GM23248 (cell line): Measurements from ENCODE around the gene SDR39U1. TPM values are rescaled to one million over a fixed set of nuclear protein-coding genes. Genes with fewer than 3 reads are reported as not detected.

ENCODE experiments used
- DNase-seq: peaks from one replicate; pipeline ENCODE4 v3.0.0-alpha.2; 2015
- H2AFZ ChIP-seq: fragments of 200-600 bp; sonication (generic); 2 replicates; pipeline ENCODE4 v1.6.1; 2016; ENCODE audit warnings: antibody characterized with exemption
- H3F3A ChIP-seq: fragments of 200-600 bp; sonication (generic); 2 replicates; pipeline ENCODE4 v1.6.1; 2016; ENCODE audit warnings: mild to moderate bottlenecking, antibody characterized with exemption, mixed run types; ENCODE audit not compliant: insufficient read depth
- H3K27ac ChIP-seq: fragments of 200-600 bp; sonication (generic); 2 replicates; pipeline ENCODE4 v1.5.1; 2016; ENCODE audit warnings: mild to moderate bottlenecking
- H3K27me3 ChIP-seq: fragments of 200-600 bp; sonication (generic); replicated peaks from 2 replicates; pipeline ENCODE4 v1.6.1; 2016; ENCODE audit warnings: mild to moderate bottlenecking; ENCODE audit not compliant: insufficient read depth
- H3K36me3 ChIP-seq: fragments of 200-600 bp; sonication (generic); 2 replicates; pipeline ENCODE4 v1.6.1; 2016; ENCODE audit warnings: low read depth, mild to moderate bottlenecking
- H3K4me1 ChIP-seq: fragments of 200-600 bp; sonication (generic); 2 replicates; pipeline ENCODE4 v1.6.1; 2016; ENCODE audit warnings: mild to moderate bottlenecking; ENCODE audit not compliant: insufficient read depth
- H3K4me2 ChIP-seq: fragments of 200-600 bp; sonication (generic); one replicate; pipeline ENCODE4 v1.6.1; 2016; ENCODE audit warnings: mild to moderate bottlenecking; ENCODE audit not compliant: unreplicated experiment
- H3K4me3 ChIP-seq: fragments of 200-600 bp; sonication (generic); 2 replicates; pipeline ENCODE4 v1.5.1; 2016; ENCODE audit warnings: mild to moderate bottlenecking
- H3K79me2 ChIP-seq: fragments of 200-600 bp; sonication (generic); 2 replicates; pipeline ENCODE4 v1.6.1; 2016; ENCODE audit warnings: mild to moderate bottlenecking; ENCODE audit not compliant: insufficient read depth
- H3K9ac ChIP-seq: fragments of 200-600 bp; sonication (generic); 2 replicates; pipeline ENCODE4 v1.6.1; 2016; ENCODE audit warnings: mild to moderate bottlenecking
- H3K9me2 ChIP-seq: fragments of 200-600 bp; sonication (generic); 2 replicates; pipeline ENCODE4 v1.6.1; 2016; ENCODE audit warnings: mixed run types, mild to moderate bottlenecking, moderate library complexity; ENCODE audit not compliant: insufficient read depth
- H3K9me3 ChIP-seq: fragments of 200-600 bp; sonication (generic); one replicate; pipeline ENCODE4 v1.6.1; 2017; ENCODE audit warnings: low read depth
- H4K20me1 ChIP-seq: fragments of 200-600 bp; sonication (generic); 2 replicates; pipeline ENCODE4 v1.6.0; 2016; ENCODE audit not compliant: insufficient read depth
- EZH2 ChIP-seq: fragments of 200-600 bp; sonication (generic); IDR thresholded peaks from 2 replicates; pipeline ENCODE4 v1.6.1; 2018; ENCODE audit warnings: antibody characterized with exemption, mild to moderate bottlenecking; ENCODE audit not compliant: insufficient read depth, poor library complexity, severe bottlenecking
- EZH2phosphoT487 ChIP-seq: fragments of 200-600 bp; sonication (generic); IDR thresholded peaks from 2 replicates; pipeline ENCODE4 v1.6.1; 2018; ENCODE audit warnings: antibody characterized with exemption, moderate library complexity, mild to moderate bottlenecking, low read depth; ENCODE audit not compliant: insufficient read depth
- WGBS, 2 experiments: methylation state at CpG; one replicate each; pipeline ENCODE4 v1.1.6; 2015 to 2017; ENCODE audit warnings: low lambda C conversion rate in 2 of 2, low coverage in 1 of 2; ENCODE audit errors: missing lambda C conversion rate in 2 of 2; 5-methylcytosine and 5-hydroxymethylcytosine counted together
- in situ Hi-C: fragments of 300-500 bp; cut with MboI; formaldehyde crosslinking; loops from 2 replicates; pipeline ENCODE4 v1.15.0; 2020
- polyA plus RNA-seq: library from polyadenylated mRNA; unstranded; fragments of >200 nt; fragmentation: Nextera tagmentation; extraction: Ambion mirVana; gene quantifications from 2 replicates; pipeline ENCODE4 v1.2.1, GENCODE V29; 2016
- total RNA-seq: library from RNA; depleted of rRNA; stranded (reverse); fragments of >200 nt; shearing (Covaris generic); gene quantifications from 2 replicates; pipeline ENCODE4 v1.2.3, GENCODE V29; 2014

Gene SDR39U1
- total and polyA plus RNA-seq, 2 experiments from 2014 or later: 7.7 to 44.7 TPM

DNA sequence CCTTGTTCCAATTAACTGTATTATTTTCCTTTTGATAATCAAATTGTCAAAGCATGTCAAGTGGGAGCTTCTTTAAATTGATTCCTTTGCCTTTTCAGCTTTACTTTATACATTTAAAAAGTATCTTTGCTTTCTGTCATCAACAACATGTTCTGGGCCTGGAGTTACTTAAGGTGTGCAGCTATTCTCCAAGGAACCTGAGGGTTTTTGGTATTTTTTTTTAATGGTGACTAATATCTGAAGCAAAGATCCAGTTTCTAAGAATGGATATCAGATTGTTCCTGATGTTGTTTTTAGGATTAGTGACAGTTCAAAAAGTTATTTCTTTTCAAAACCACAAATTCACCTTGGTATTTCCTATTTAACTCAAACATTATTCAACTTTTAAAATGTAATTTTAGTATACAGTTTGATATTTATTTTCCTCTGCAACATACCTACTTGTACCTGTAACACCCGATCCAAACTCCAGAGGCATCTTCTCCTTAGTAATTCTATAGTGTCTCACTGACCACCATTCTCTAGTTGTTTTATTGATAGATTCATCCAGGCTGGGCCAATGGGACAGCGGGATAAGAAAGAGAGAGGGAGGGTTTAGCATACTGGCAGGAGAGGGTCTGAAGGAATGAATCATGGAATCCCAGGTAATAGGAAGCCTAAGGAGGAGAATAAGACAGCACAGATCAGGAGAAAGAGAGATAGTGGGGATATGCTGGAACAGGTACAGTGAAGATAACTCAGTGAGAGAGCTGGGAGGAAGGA, 16.2 kb downstream of the SDR39U1 start:
- Histone ChIP-seq H3K36me3 (no peaks in the 10 kb centered on the region), H3K27ac (peak overlapping the region; percentile 78; the same call in 1 of the 2 replicates), H3K4me3 (no peak overlapping the region), H4K20me1 (no peaks in the 10 kb centered on the region), H3K9me3 (no peaks in the 10 kb centered on the region), H3K9ac (no peak overlapping the region), H3F3A (peaks cover 33% of the 10 kb centered on the region), H3K4me1 (peaks cover 28% of the 10 kb centered on the region), H3K79me2 (peaks cover 11% of the 10 kb centered on the region), H3K9me2 (no peaks in the 10 kb centered on the region), H2AFZ (no peak overlapping the region), H3K27me3 (no peaks in the 10 kb centered on the region), H3K4me2 (peak overlapping the region; percentile 22)
- in situ Hi-C loops: no loop called here
- no peak for DNase-seq
- TF ChIP-seq EZH2: no peak
- WGBS, 2 experiments: 93 to 97% methylated on average over 2 of the region's 2 CpGs

DNA sequence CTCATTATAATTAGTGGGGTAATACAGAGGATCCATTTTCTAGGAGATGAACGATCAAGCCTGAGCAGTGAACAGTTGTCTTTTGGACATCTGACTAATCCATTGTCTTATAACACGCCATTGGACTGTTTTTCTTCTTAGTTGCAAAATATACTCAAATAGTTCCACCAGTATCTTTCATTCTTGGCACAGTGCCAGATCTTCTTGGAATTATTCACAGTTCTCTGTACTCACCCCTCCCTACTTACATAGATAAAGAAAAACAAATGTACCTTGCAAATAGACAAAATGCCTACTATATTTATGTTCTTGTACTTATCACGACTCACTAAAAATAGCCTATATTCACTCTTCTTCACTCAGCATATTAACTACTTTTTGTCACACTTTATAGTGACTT, 16.9 kb downstream of the SDR39U1 start:
- Histone ChIP-seq H4K20me1 (no peaks in the 10 kb centered on the region), H3F3A (peaks cover 28% of the 10 kb centered on the region), H3K4me1 (peaks cover 24% of the 10 kb centered on the region), H3K4me2 (peak overlapping the region; percentile 31), H3K27ac (peak overlapping the region; percentile 78), H3K4me3 (no peak overlapping the region), H3K27me3 (no peaks in the 10 kb centered on the region), H2AFZ (peak overlapping the region; percentile 68), H3K9me3 (no peaks in the 10 kb centered on the region), H3K79me2 (peaks cover 5% of the 10 kb centered on the region), H3K9me2 (no peaks in the 10 kb centered on the region), H3K9ac (peak overlapping the region; percentile 37; the same call in 1 of the 2 replicates), H3K36me3 (no peaks in the 10 kb centered on the region)
- TF ChIP-seq EZH2phosphoT487 (no peak), EZH2 (no peak)
- in situ Hi-C loops: no loop called here
- DNase-seq: peak; percentile 93
- WGBS, 2 experiments: 6 to 14% methylated on average over 3 of the region's 3 CpGs

DNA sequence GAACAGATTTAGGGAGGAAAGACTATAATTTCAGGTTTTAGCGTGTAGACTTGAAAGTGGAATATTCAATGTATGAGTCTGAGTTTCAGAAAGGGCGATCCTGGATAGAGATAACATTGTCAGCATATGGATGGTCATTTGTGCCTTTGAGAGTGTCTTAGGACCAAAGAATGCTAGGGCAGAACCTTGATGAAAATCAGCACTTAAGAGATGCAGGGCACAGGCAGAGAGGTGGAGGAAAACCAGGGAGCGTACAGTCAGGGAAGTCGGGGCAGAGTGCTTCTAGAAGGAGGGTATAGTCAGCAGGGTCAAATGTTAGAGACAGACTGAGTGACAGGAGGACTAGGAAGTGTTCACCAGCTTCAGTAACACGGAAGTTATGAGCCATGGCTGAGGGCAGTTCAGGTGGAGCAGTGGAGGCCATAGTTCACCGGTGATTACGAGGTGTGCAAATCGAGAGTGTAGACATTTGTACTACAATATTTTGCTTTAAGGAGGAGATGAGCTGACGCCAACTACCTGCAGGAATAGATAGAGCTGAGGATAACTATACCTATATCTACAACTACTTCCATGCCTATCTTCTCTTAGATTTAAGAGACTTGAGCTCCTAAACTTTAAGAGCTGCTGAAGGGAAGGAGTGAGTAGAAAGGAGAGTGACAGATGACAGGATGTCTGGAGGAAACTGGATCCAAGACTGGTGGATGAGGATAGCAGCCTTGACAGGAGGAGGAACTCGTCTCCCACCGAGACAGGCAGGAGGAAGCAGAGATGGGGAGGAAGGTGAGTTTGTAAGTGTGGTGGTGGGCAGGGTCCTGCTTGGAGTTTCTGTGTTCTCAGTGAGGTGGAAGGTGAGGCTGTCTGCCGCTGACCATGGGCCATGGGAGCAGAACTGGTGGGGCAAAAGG, 19.6 kb downstream of the SDR39U1 start:
- WGBS, 2 experiments: 73 to 78% methylated on average over 12 of the region's 12 CpGs
- H4K20me1 ChIP-seq: no peaks in the 10 kb centered on the region
- in situ Hi-C loops: no loop called here

GRCh38 chr14:24422261-24422660, 20.3 kb downstream of the SDR39U1 start:
- Histone ChIP-seq H3K9me2 (no peaks in the 10 kb centered on the region), H2AFZ (no peak overlapping the region), H3K4me1 (peaks cover 19% of the 10 kb centered on the region), H3K4me2 (no peak overlapping the region), H3K9ac (no peak overlapping the region), H3K9me3 (no peaks in the 10 kb centered on the region), H3K27ac (no peak overlapping the region), H3K4me3 (no peak overlapping the region), H3F3A (peaks cover 28% of the 10 kb centered on the region), H3K79me2 (no peaks in the 10 kb centered on the region), H4K20me1 (no peaks in the 10 kb centered on the region), H3K27me3 (no peaks in the 10 kb centered on the region), H3K36me3 (no peaks in the 10 kb centered on the region)
- in situ Hi-C loops: no loop called here
- DNase-seq: no peak
- WGBS, 2 experiments: 85 to 89% methylated on average over 4 of the region's 4 CpGs
- TF ChIP-seq EZH2: no peak
- no peak for TF ChIP-seq EZH2phosphoT487

More for the DNA sequence above, 19.6 kb downstream of the SDR39U1 start:
- TF ChIP-seq EZH2: no peak
- no peak for TF ChIP-seq EZH2phosphoT487
- Histone ChIP-seq H3K27me3 (no peaks in the 10 kb centered on the region), H3K9me3 (no peaks in the 10 kb centered on the region), H3K36me3 (no peaks in the 10 kb centered on the region), H3K9ac (no peak overlapping the region), H3F3A (peaks cover 28% of the 10 kb centered on the region), H3K4me2 (no peak overlapping the region), H3K4me1 (peaks cover 19% of the 10 kb centered on the region), H3K4me3 (no peak overlapping the region), H3K79me2 (no peaks in the 10 kb centered on the region), H3K9me2 (no peaks in the 10 kb centered on the region), H3K27ac (no peak overlapping the region), H2AFZ (no peak overlapping the region)
- DNase-seq: no peak
